ENCODE measurements around the gene NXPH4.

- TF ChIP-seq CTCF (conservative IDR thresholded peaks at IDR 0.05) (no peak), EZH2 (IDR thresholded peaks at IDR 0.05; ENCODE audit: low read depth) (no peak)
These were observed 25.7 kb downstream of the NXPH4 start for GRCh38 chr12:57242329-57242690.

All from PC-9 (cell line).